Kidney (tissue), 14 donors: ENCODE data around the gene SLC25A39. TPM values are rescaled to one million over a fixed set of nuclear protein-coding genes. Genes with fewer than 3 reads are reported as not detected.

Experiments used
- DNase-seq, 5 donors: peaks; one replicate each; pipeline ENCODE4 v3.0.0-alpha.2; 2013 to 2020
- FAIRE-seq: peaks from 2 replicates; lab custom pipeline; 2012; peaks lifted over from hg19 to GRCh38; lab: Jason Lieb, UNC
- H3K27ac ChIP-seq, 2 donors: one replicate each; pipeline ENCODE4 v1.7.0; 2013; ENCODE audit warnings: low read depth in 2 of 2, low read length in 2 of 2, inconsistent platforms in 1 of 2
- H3K27me3 ChIP-seq: one replicate; pipeline ENCODE4 v1.7.1; 2013; ENCODE audit warnings: low read length, inconsistent platforms; ENCODE audit not compliant: control insufficient read depth, insufficient read depth
- H3K36me3 ChIP-seq, 3 donors: one replicate each; pipeline versions ENCODE4 v1.7.0 to v1.7.1; 2013; ENCODE audit warnings: low read length in 3 of 3, control low read depth in 1 of 3, inconsistent platforms in 1 of 3; ENCODE audit not compliant: insufficient read depth in 3 of 3, control insufficient read depth in 2 of 3
- H3K4me1 ChIP-seq, 3 donors: one replicate each; pipeline versions ENCODE4 v1.7.0 to v1.7.1; 2013; ENCODE audit warnings: low read length in 3 of 3, inconsistent platforms in 1 of 3, low read depth in 1 of 3; ENCODE audit not compliant: control insufficient read depth in 2 of 3, insufficient read depth in 2 of 3
- H3K4me3 ChIP-seq, 3 donors: one replicate each; pipeline versions ENCODE4 v1.7.0 to v1.8.1; 2013; ENCODE audit warnings: low read length in 3 of 3, control low read depth in 1 of 3, inconsistent platforms in 1 of 3
- H3K9ac ChIP-seq, 3 donors: one replicate each; pipeline versions ENCODE4 v1.7.0 to v1.7.1; 2013; ENCODE audit warnings: low read length in 3 of 3, control low read depth in 1 of 3, inconsistent platforms in 1 of 3
- H3K9me3 ChIP-seq, 3 donors: one replicate each; pipeline versions ENCODE4 v1.7.0 to v1.7.1; 2013; ENCODE audit warnings: low read length in 3 of 3, control low read depth in 1 of 3, inconsistent platforms in 1 of 3; ENCODE audit not compliant: control insufficient read depth in 2 of 3, insufficient read depth in 1 of 3
- CTCF ChIP-seq: IDR thresholded peaks from 3 replicates; pipeline ENCODE4 v1.5.1; 2012; ENCODE audit warnings: mild to moderate bottlenecking, moderate library complexity, borderline replicate concordance; ENCODE audit not compliant: insufficient read depth; ENCODE audit errors: extremely low read depth
- intact Hi-C: fragments of 100-400 bp; cut with DNase I; formaldehyde crosslinking; loops from one replicate; pipeline ENCODE4 v1.11.1; 2022
- polyA plus RNA-seq: library from polyadenylated mRNA; stranded (reverse); fragments of 350-450 nt; fragmentation: Illumina TruSeq; extraction: RNeasy Lipid Tissue Mini Kit (QIAGEN cat#74804); gene quantifications from one replicate; pipeline ENCODE4 v1.2.3, GENCODE V29; 2014; ENCODE audit warnings: low read depth, low replicate concordance; ENCODE audit not compliant: insufficient read depth
- total RNA-seq: library from RNA; stranded (reverse); fragmentation: NEBNext Ultra II Directional; extraction: Animal tissue kit (Norgen Biotek cat#: 25700); gene quantifications from one replicate; pipeline ENCODE4 v1.2.1, GENCODE V29; 2021
- donor health status: control.
- donor health status: control.
- donor health status: control.
- donor health status: control.
- donor health status: control.
- donor health status: DM: yes; HTN: yes; CAD: no.
- donor health status: Normal renal cell carcinoma (clear cell type).

SLC25A39 gene
- total and polyA plus RNA-seq, 2 donors from 2014 or later: 107 to 389 TPM

DNA sequence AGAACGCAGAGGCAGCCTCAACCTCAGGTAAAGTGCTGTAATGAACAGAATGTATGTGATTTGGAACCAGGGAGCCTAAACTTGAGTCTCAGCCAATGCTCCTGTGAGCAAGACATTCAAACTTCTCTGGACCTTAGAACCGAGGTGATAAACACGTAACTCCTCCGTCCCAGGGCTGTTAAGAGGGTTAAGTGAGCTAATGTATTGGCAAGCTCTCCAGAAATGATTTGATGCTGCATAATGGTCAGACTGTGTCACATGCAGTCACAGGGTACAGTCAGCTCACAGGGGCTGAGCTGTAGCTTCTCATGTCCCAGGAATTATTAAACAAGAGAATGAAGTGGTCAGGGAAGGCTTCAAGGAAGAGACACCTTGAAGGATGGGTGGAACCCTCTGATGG is 46.6 kb downstream of the SLC25A39 start:
- DNase-seq: no peak
- H3K27me3 ChIP-seq: no peaks in the 10 kb centered on the region
- no peak for FAIRE-seq
- H3K4me1 ChIP-seq: peaks cover 0 to 11% (median 0%) of the 10 kb centered on the region in 3 donors
- H3K36me3 ChIP-seq: no peaks in the 10 kb centered on the region
- no peaks in the 10 kb centered on the region for H3K9me3 ChIP-seq
- H3K27ac ChIP-seq: no peak overlapping the region
- no peak overlapping the region for H3K4me3 ChIP-seq
- intact Hi-C loops: no loop called here
- no peak for TF ChIP-seq CTCF
- no peak overlapping the region for H3K9ac ChIP-seq

- intact Hi-C loops: no loop called here
- Histone ChIP-seq H3K9me3 (no peaks in the 10 kb centered on the region), H3K4me1 (peaks cover 0 to 3% (median 0%) of the 10 kb centered on the region in 3 donors), H3K27ac (no peak overlapping the region), H3K36me3 (no peaks in the 10 kb centered on the region), H3K4me3 (no peak overlapping the region), H3K27me3 (no peaks in the 10 kb centered on the region), H3K9ac (no peak overlapping the region)
- DNase-seq: no peak
- no peak for TF ChIP-seq CTCF
- FAIRE-seq: no peak
These were observed 51.0 kb downstream of the SLC25A39 start for GRCh38 chr17:44273607-44274006.

DNA sequence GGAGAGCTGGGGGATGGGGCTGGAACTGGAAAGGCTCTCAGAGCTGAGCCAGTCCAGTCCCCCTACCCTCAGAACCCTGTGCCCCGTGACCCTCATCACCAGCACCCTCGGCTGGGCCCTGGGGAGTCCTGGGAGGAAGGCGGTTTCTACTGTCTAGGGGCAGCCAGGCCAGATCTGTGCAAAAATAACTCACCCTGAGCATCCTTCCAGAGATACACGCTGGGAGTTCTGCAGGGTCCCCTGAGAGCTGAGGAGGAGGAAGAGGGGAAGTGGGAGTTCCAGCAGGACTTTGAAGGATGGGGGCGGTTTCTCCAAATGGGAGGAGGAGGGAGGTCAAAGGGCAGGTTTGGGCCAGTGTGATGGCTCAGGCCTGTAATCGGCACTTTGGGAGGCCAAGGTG is 51.7 kb downstream of the SLC25A39 start:
- Histone ChIP-seq H3K9me3 (no peaks in the 10 kb centered on the region), H3K27me3 (no peaks in the 10 kb centered on the region), H3K36me3 (no peaks in the 10 kb centered on the region), H3K4me3 (no peak overlapping the region), H3K9ac (no peak overlapping the region), H3K27ac (no peak overlapping the region), H3K4me1 (peaks cover 0 to 3% (median 0%) of the 10 kb centered on the region in 3 donors)
- FAIRE-seq (no peak), DNase-seq (no peak)
- no peak for TF ChIP-seq CTCF
- intact Hi-C loops: no loop called here
